ENCODE data around the gene GART.

The GART gene

DNA sequence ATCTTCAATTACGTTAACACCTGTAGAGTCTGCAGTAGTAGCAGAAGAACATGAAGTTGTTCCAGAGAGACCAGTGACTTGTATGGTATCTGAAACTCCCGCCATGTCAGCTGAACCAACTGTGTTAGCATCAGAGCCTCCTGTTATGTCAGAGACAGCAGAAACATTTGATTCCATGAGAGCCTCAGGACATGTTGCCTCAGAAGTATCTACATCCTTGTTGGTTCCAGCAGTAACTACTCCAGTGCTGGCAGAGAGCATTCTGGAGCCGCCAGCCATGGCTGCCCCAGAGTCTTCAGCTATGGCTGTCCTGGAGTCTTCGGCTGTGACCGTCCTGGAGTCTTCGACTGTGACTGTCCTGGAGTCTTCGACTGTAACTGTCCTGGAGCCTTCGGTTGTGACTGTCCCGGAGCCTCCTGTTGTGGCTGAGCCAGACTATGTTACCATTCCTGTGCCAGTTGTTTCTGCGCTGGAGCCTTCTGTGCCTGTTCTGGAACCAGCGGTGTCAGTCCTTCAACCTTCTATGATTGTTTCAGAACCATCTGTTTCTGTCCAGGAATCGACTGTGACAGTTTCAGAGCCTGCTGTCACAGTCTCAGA lies 11.2 kb upstream of the GART start:
- no peak for DNase-seq (ENCODE audit: low spot score)

DNA sequence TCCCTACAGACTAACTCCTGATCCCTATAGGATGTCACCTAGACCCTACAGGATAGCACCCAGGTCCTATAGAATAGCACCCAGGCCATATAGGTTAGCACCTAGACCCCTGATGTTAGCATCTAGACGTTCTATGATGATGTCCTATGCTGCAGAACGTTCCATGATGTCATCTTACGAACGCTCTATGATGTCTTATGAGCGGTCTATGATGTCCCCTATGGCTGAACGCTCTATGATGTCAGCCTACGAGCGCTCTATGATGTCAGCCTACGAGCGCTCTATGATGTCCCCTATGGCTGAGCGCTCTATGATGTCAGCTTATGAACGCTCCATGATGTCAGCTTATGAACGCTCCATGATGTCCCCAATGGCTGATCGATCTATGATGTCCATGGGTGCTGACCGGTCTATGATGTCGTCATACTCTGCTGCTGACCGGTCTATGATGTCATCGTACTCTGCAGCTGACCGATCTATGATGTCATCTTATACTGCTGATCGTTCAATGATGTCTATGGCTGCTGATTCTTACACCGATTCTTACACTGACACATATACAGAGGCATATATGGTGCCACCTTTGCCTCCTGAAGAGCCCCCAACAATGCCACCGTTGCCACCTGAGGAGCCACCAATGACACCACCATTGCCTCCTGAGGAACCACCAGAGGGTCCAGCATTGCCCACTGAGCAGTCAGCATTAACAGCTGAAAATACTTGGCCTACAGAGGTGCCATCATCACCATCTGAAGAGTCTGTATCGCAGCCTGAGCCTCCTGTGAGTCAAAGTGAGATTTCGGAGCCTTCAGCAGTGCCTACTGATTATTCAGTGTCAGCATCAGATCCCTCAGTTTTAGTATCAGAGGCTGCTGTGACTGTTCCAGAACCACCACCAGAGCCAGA lies 10.4 kb upstream of the GART start:
- DNase-seq (ENCODE audit: low spot score) = no peak

DNA sequence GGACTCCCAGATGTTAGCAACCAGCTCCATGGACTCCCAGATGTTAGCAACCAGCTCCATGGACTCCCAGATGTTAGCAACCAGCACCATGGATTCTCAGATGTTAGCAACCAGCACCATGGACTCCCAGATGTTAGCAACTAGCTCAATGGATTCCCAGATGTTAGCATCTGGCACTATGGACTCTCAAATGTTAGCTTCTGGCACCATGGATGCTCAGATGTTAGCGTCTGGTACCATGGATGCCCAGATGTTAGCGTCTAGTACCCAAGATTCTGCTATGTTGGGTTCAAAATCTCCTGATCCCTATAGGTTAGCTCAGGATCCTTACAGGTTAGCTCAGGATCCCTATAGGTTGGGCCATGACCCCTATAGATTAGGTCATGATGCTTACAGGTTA lies 9.7 kb upstream of the GART start:
- no peak for DNase-seq (ENCODE audit: low spot score)

DNA sequence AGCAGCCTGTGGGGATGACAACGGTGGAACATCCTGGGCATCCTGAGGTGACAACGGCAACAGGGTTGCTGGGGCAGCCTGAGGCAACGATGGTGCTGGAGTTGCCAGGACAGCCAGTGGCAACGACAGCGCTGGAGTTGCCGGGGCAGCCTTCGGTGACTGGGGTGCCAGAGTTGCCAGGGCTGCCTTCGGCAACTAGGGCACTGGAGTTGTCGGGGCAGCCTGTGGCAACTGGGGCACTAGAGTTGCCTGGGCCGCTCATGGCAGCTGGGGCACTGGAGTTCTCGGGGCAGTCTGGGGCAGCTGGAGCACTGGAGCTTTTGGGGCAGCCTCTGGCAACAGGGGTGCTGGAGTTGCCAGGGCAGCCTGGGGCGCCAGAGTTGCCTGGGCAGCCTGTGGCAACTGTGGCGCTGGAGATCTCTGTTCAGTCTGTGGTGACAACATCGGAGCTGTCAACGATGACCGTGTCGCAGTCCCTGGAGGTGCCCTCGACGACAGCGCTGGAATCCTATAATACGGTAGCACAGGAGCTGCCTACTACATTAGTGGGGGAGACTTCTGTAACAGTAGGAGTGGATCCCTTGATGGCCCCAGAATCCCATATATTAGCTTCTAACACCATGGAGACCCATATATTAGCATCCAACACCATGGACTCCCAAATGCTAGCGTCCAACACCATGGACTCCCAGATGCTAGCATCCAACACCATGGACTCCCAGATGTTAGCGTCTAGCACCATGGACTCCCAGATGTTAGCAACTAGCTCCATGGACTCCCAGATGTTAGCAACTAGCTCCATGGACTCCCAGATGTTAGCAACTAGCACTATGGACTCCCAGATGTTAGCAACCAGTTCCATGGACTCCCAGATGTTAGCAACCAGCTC lies 9.1 kb upstream of the GART start:
- DNase-seq (ENCODE audit: low spot score) = no peak

DNA sequence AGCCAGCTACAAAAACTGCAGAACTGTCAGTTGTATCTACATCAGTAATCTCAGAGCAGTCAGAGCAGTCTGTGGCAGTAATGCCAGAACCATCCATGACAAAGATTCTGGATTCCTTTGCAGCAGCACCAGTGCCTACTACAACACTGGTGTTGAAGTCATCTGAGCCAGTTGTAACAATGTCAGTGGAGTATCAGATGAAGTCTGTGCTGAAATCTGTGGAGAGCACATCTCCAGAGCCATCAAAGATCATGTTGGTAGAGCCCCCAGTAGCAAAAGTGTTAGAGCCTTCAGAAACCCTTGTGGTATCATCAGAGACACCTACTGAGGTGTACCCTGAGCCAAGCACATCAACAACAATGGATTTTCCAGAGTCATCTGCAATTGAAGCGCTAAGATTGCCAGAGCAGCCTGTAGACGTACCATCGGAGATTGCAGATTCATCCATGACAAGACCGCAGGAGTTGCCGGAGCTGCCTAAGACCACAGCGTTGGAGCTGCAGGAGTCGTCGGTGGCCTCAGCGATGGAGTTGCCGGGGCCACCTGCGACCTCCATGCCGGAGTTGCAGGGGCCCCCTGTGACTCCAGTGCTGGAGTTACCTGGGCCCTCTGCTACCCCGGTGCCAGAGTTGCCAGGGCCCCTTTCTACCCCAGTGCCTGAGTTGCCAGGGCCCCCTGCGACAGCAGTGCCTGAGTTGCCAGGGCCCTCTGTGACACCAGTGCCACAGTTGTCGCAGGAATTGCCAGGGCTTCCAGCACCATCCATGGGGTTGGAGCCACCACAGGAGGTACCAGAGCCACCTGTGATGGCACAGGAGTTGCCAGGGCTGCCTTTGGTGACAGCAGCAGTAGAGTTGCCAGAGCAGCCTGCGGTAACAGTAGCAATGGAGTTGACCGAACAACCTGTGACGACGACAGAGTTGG lies 8.2 kb upstream of the GART start:
- no peak for DNase-seq (ENCODE audit: low spot score)

DNA sequence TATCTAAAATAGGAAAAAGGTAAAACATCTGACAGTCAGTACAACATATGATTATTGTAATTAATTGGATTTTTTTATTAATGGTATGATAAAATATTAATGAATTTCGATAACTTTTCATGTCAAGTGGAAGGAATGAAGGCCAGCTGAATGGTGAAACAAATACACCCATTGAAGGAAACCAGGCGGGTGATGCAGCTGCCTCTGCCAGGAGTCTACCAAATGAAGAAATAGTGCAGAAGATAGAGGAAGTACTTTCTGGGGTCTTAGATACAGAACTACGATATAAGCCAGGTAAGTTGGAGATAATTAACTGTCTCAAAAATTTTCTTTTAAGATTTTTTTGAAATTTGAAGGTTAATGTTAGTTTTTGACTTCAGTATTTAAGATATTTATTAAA lies 4.2 kb upstream of the GART start:
- no peak for DNase-seq (ENCODE audit: low spot score)

DNA sequence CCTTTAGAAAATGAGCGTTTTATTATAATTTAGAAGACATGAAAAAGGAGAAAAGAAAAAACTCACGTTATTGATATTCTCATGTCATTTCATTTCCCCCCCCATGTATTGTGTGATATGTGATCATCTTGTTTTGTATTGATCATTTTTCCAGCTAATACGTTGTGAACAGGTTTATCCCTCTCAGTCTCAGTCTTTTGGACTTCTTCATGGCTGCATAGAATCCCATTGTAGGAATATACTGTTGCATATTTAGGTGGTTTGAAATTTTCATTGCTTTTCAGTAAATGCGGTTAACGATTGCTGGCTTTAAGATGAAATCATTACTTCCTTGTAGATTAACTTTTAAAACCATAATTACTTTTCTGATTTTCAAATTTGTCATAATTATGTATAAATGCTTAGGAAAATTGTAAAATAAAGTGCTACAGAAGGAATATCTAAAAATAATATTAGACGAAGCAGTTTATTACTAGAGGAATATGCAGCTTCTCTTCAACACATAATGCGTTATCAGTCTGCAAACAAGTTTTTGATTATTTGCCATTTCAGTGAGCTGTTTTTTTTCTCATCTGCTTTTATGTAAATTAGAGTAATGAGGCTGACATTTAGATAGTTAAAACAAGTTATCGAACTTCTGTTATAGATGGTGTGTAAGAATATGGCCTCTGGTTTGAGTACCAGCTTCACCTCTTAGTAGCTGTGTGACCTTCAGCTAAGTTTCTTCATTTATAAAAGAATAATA lies 2.7 kb upstream of the GART start:
- no peak for DNase-seq (ENCODE audit: low spot score)

DNA sequence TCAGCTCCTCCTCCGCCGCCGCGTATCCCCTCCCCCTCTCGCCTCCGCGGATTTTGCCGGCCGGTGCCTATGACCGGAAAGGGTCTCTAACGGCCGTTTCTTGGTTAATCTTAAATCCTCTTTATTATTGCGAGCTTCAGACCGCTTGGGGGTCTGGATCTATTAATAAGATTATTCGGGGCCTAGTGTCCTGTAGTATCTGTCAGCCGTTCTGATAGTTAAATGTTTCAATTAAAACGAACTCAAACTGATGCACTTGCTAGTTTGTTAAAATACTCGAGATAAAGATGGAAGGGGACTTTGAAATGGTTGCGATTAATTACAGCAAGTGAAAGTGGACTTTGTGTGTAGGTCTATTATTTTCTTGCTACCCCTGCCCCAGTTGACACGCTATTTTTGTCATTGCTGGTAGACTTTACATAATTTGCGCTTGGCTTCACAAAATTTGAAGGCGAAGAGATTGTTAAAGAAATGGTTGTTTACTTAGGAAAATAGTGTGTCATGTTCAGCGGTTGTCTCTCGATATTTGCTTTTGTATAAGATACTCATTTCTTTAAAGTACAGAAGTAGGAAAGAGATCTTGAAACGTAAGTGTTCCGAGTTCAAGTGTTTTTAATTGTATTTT lies 1.7 kb upstream of the GART start:
- DNase-seq (ENCODE audit: low spot score) = peak; percentile 66

DNA sequence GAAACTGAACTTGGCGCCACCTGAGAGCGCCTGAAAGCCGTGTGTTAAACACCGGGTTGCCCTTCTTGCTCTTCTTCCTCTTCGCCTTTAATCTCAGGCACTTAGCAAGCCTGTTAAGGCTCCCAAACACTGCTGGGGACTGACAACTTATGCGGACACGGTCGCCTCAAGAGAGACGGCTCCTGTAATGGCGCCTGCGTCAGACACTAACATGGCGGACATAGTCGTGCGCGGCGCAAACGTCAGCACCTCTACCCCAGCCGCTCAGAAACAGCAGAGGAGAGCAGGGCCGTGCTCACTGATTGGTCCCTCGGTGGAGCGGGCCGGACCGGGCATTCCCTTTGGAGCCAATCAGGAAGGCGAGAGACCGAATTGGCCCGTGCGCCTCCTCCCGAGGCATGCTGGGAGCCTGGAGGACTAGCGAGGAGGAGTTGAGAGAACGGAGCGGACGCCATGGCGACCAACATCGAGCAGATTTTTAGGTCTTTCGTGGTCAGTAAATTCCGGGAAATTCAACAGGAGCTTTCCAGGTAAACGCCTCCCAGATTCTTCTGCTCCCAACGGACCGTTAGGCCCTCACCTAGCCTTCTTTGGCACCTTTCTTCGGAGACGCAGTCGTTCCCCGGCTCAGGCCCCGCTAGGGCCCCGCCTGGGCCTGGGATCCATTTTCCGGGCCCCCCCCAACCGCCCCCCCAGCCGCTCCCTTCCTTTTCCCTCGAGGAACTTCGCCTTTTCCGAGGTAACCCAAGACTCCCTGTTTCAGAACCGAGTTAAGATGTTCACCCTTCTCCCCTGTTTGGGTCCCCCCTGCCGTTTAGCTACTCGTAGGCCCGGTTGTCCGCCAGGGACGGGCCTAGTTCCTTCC lies 955 bp upstream of the GART start, which contains the start of gene SON:
Gene SON (plus strand): TSS at position 399 of the 865 bp plus-strand sequence. CDS start 55 bp downstream, at position 454.
- DNase-seq (ENCODE audit: low spot score) = peak; percentile 99

DNA sequence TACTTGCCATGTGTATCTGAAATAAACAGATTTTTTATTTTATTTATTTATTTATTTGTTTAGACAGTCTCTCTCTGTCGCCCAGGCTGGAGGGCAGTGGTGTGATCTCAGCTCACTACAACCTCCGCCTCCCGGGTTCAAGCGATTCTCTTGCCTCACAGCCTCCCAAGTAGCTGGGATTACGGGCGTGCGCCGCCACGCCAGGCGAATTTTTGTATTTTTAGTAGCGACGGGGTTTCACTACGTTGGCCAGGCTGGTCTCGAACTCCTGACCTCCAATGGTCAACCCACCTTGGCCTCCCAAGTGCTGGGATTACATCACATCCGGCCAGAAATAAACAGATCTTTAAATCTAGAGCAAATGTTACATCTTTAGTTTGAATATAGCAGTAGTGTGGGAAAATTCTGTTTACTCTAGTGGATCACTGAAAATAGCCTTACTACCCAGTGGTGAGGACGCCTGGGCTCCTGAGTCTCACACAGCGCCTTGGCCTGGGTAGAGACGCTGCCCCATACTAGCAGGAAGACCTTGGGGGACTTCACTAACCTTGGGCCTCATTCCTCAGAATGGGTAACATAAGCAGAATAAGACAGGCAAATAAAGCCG lies 709 bp downstream of the GART start:
- DNase-seq (ENCODE audit: low spot score) = peak; percentile 32

DNA sequence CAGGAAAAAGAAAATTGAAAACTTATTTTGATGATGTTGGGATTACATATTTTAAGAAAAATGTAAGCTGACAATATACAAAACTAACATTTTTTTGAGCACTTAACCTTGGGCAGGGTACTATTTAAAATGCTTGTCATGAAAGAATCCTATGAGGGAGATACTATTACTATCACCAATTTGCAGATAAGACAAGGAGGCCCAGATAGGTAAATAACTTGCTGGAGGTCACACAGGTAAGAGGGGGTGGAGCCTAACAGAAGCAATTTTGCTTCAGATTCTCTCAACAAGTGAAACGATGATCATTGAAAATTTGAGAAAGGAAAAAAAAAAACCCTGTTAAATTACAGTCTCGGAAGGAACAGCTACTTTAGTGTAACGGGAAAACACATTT lies 1.2 kb downstream of the GART start:
- DNase-seq (ENCODE audit: low spot score) = no peak

DNA sequence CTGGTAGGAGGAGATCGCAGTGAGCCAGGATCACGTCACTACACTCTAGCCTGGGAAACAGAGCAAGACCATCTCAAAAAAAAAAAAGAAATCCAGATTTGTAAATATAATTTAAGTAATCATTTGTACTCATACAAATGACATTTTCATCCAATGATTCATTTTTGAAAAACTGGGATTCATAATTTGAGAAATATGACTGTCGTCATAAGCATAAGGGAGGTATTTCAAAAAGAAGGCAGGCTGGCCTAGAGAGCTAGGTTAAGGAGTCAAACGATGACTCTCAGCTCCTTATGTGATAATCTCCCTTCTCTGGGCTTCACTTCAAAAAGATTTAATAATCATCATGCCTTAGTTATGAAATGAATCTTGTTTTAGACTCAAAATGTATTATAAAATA lies 2.3 kb downstream of the GART start:
- DNase-seq (ENCODE audit: low spot score) = no peak

DNA sequence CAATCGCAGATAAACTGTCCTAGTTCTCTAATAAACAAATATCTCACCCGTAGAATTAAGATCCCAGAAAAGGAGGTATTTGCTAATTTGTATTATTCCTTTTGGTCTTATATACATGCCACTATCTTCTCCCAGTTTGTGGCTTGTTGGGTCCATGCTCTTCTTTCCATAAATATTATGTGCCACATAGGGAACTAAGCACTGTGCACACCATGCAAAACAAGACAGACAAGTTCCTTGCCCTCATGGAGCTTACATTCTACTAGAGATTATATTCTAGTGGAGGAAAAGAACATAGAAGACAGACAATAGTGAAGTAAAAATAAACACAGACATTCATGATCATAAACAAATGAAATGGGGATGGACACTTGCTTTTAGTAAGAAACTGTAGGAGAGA lies 4.7 kb downstream of the GART start:
- DNase-seq (ENCODE audit: low spot score) = no peak

DNA sequence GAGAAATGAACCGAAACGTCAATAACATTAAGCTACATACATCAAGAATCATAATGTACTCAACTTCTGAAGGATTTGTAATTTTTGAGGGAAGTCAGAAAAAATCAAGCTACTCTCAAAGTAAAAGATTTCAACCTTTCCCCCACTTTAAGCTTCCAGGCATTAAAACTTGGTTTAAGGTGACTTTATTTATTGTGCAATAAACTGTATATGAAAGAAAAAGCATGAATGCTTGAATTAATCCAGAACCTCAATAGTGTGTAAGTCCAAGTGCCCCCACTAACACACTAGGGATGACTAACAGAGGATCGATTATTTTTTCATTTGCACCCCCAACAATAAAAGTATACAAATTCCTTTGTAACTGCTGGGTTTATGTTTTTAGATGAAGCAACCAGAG lies 10.9 kb downstream of the GART start:
- DNase-seq (ENCODE audit: low spot score) = no peak

DNA sequence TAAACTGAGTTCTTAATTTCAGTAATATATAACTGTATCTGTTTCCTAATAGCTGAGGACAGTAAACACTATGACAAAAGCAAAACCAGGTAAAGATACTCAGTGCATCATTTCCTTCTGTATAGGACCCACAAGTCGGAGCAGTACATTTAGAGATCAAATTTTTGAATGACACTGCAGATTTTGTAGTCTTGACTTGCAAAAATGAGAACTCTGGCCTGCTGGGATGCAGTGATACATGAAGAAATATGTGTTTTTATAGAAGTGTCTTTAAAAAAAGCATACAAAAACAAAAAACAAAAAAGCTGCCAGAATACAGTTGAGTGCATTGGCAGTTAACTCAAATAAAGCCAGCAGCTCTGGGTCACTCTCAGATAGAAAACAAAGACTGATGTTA lies 19.0 kb downstream of the GART start:
- no peak for DNase-seq (ENCODE audit: low spot score)

DNA sequence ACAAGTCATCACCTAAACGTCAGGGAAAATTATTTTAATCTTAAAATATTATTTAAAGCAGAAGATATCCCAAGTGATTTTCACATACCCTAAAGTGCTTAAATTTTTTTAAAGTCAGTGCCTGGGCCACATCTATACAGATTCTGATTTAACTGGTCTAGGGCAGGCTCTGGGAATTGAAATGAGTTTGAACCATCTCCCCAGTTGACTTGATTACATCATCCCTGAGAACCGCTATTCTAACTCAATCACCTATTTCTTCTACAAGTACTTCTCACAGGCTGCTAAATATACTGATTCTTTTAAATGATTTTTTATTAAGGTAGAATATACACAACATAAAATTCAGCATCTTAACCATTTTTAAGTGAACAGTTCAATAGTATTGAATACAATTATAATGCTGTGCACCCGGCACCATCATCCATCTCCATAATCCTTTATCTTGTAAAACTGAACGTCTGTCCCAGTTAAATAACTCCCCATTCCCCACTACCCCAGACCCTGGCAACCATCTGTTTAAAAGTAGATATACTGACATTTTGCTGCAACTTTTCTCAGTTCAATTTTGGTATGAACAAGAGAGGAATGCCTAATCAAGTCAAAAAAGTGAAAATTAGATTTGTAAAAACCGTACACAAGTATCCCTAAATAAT lies 19.5 kb downstream of the GART start:
- no peak for DNase-seq (ENCODE audit: low spot score)

DNA sequence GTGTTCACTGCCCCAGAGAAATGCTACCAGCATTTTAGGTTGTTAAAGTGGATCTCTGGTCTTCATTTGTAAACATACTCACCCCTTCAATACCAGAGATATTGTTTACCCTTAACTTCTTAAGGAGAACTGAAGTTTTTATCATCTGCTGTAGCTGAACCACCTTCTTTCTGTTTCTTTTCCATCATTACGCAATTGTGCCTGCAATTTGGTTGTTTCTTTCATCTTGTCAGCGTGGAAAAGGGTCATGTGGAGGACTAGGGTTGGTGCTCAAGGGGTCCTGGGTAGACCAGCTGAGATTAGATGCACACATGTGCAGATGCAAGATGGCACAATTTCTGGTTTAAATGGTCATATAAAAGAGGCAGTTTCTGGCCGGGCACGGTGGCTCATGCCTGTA lies 23.0 kb downstream of the GART start:
- no peak for DNase-seq (ENCODE audit: low spot score)

DNA sequence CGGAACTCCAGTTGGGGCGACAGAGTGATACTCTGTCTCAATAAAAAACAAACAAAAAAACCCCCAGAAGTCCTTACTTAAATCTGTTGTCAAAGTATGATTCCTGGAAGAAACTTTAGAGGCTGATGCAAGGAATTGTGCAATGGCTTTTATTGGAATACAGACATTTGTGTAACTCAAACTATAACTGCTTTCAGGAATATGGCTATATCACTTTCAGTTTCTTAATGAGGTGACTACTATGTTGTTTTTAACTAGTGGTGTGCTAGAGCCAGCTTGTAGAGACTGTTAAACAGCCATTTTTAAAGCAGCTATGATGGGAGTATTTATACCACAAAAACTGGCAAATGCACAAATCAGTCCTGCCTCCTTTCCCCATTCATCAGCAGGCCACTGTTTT lies 27.7 kb downstream of the GART start:
- DNase-seq (ENCODE audit: low spot score) = no peak
